Colon (tissue), 2 donors: Measurements from ENCODE around the gene CAB39.

Experiments
- FAIRE-seq: peaks from 2 replicates; lab custom pipeline; 2012; peaks lifted over from hg19 to GRCh38; lab: Jason Lieb, UNC
- donor health status: control.
- donor health status: control.

Gene CAB39

GRCh38 chr2:230864122-230864604 lies 151.5 kb downstream of the CAB39 start:
- no peak for FAIRE-seq

- FAIRE-seq, result no peak
Observed at GRCh38 chr2:230864605-230865306, 152.1 kb downstream of the CAB39 start, which contains the start of gene ITM2C. Gene ITM2C (plus strand): TSS chr2:230864942. CDS start chr2:230865026, 84 bp downstream.

- no peak for FAIRE-seq
Observed at GRCh38 chr2:230865307-230865765, 152.7 kb downstream of the CAB39 start.

GRCh38 chr2:230865766-230866755 lies 153.4 kb downstream of the CAB39 start:
- FAIRE-seq, result no peak

GRCh38 chr2:230866756-230867523 lies 154.3 kb downstream of the CAB39 start:
- no peak for FAIRE-seq

- FAIRE-seq, result no peak
Observed at GRCh38 chr2:230868161-230868946, 155.7 kb downstream of the CAB39 start.

GRCh38 chr2:230868947-230869913 lies 156.6 kb downstream of the CAB39 start:
- FAIRE-seq, result no peak

GRCh38 chr2:230869914-230870543 lies 157.4 kb downstream of the CAB39 start:
- no peak for FAIRE-seq
